ENCODE data around the gene TTLL8.

The TTLL8 gene

DNA sequence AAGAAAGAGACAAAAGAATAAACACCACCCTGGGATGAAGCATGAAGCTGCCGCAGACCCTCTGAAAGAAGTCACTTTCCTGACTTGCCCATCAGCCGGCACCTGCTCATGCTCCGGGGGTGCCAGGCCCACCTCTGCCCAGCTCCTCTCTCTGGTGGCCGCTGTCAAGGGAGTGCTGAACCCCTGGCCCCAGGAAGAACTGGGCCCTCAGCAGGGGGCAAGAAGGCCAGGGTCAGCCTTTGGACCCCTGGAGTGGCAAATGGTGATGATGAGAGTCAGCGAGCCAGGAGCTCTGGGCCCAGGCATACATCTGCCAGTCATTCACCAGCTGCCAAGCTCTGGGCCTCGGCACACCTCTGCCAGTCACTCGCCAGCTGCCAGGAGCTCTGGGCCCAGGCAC lies 17.4 kb downstream of the TTLL8 start:
- no peak for DNase-seq

DNA sequence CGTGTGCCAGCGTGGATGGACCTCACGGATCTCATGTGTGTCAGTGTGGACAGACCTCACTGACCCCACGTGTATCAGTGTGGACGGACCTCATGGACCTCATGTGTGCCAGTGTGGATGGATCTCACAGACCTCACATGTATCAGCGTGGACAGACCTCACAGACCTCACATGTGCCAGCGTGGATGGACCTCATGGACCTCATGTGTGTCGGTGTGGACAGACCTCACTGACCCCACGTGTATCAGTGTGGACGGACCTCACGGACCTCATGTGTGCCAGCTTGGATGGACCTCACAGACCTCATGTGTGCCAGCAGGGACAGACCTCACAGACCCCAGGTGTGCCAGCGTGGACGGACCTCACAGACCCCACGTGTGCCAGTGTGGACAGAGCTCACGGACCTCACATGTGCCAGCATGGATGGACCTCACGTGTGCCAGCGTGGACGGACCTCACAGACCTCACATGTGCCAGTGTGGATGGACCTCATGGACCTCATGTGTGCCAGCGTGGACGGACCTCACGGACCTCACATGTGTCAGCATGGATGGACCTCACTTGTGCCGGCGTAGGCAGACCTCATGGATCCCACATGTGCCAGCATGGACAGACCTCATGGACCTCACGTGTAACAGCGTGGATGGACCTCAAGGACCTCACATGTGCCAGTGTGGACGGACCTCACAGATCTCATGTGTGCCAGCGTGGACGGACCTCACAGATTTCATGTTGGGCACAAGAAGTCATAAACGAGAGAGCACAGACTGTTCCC lies 18.2 kb downstream of the TTLL8 start:
- DNase-seq = no peak

DNA sequence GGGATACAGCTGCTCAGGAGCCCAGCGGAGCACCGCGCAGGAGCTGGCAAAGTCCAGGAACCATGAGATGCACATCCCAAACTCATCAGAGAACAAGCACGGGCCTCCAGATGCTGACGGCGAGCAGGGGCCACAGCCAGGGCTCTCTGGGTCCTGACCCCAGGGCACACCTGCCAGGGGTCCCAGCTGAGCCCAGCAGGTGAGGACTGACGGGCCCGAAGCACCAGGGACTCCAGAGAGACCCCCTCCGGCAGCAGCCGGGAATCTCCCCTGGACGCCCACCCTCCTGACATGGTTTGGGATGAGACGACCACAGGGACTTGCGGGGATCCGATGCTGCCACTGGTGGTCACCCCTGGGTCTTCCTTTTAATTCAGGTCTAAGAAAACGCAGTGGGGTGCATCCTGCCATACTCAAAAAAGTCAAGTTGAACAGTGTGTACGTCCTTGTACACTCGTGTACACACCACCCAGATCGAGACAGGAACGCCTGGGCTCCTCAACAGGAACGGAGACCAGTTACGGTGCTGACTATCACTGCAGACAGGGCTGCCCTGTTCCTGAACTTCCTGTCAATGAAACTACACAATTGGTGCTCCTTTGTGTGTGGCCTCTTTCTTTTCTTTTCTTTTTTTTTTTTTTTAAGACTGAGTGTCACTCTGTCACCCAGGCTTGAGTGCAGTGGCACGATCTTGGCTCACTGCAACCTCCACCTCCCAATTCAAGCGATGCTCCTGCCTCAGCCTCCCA lies 21.9 kb downstream of the TTLL8 start:
- DNase-seq = no peak

DNA sequence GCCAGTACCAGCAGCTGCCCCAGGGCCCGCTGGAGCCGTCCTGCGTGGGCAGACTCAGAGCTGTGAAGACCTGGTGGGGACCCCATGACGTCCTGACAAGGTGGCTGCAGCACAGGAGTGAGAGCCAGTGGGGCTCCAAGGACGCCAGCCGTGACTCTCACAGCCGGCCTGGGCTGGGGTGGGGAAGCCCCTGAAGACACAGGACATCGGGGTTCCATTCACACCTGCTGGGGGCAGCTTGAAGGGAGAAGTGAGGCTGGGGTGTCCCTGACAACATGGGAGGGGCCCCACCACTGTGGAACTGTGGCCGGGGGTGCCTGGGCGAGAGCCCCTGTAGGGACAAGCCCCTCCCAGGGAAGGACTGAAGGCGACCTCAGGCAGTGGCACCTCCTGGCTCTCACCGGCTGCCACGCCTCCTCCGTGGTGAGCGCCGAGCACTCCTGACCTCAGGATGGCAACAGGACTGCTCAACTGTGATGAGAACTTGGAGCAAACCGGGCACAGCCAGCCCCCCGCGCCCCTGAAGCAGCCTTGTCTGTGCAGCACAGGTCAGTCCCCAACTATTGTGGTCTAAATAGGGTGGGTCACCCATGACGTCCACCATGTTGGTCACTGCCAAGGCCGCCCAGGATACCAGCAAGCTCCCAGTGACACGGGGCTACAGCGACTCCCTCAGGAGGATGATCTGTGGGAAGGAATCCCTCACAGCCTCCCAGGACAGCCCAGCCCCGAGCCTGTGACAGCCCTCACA lies 22.8 kb downstream of the TTLL8 start:
- no peak for DNase-seq

DNA sequence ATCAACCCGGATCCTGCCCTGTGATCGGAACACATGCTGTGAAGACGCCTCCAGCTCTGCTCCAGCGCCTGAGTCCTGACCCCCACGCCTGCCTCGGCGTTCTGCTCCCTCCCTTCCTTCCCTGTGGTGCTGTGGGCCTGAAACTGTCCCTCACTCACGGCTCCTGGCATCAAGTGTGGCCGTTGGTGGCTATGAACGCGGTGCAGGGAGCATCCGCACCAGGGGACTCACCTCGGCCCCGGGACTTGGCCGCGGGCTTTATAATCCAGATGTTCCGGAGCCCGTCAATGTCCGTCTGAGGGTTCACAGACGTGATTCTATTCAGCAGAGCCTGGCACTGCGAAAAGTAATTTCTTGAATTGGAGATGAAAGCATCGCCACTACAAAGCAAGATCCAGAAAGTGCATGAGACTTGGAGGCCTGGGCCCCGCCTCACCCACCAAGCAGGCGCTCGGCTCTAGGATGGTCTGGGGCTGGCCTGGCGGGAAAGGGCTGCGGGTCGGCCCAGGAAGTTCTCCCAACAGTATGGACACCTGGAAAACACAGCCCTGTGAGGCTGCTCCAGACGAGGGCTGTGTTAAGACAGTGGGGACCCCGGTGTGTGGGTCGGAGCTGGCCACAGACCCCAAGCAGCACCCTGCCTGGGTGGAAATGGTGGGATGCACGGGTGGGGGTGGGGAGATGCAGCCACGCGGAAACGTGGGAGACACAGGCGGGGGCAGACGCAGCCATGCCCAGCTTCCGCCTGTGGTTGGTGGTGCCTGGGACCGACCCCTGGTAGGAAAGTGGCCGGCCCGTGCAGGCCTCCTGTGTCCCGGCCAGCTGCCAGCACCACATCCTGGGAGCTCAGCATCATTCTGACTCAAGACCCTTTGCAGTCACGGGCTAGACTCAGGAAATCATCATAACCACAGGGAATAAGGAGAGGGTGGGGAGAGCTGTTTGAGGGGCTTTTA lies 23.7 kb downstream of the TTLL8 start:
- no peak for DNase-seq

GRCh38 chr22:50032941-50033601 lies 25.0 kb downstream of the TTLL8 start:
- DNase-seq = no peak

- no peak for DNase-seq
Measured at GRCh38 chr22:50032109-50032871, 25.8 kb downstream of the TTLL8 start.

GRCh38 chr22:50031189-50032091 lies 26.7 kb downstream of the TTLL8 start:
- no peak for DNase-seq

DNA sequence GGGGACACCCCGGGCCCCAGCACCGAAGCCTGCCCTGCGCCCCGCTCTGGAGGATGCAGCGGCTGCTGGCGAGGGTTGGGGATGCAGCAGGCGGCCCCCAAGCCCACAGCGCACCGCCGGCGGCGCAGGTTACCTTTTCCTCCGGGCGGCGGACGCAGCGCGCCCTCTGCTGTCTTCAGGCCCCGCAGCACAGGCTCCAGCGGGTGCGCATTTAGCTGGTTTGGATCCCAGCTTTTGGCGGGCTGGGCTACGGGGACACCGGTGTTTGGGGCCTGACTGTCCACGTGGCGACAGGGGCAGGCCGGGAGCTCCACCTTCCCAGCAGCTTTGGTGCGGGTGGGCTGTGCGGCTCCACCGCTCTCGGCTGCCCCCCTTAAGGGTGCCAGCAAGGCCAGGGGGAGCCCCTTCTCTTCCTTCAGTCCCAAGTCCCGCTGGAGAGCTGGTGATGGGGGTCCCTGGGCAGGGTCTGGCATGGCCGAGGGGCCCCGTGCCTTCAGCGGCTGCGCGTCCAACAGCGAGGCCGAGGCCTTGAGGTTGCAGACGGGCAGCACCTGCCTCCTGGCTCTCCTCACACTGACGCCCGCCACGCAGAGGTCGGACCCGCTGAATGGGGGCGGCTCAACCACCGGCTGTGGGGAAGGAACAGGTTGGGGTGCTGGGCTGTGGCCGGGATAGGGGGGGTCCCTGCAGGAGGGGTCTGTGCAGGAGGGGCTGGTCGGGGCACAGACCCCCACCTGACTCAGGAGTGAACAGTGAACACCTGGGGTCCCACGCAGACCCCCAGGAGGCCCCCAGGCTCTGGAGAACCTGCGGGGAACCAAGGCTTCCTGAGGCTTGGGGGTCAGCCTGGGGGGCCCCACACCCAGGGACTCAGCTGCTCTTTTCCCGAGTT lies 27.6 kb downstream of the TTLL8 start:
- peak; percentile 54 for DNase-seq

DNA sequence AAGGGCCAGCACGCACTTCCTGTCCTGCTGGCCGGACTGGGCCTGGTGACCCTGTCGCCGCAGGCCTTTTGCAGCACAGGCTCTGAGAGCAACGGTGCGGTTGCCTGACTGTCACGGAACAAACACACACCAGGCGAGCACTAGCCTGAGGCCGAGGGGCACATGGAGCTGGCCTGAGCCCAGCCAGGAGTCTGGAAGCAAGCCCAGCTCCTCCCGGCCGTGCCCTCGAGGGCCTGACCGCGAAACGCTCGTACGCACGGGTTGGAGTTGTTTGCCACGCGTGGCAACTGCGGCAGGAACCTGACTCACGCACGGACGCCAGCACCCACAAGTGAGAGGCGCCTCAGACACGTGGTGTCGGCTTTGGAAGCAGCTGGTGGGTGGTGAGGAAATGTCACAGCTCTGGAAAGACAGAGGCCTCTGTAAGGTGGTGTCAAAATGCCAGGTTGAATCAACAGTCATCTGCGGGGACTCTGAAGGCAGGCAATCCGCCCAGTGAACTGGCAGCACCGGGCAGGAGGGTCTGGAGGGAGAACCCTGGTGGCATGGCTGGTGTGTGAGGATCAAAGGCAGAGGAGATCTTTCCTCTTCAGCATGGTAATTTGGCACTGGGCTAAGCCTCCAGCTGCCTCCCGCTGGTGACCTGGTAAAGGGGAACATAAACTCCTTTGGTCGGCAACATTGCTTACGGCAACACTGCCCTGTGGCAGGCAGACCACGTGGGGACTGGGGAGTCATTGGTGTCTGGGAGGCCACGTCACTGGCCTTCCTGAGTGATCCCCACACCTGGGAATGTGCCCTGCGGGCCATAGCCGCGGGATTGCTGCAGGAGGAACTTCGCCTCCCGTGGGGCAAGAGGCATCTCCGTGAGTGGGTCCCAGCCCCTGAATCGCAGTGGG lies 30.2 kb downstream of the TTLL8 start:
- no peak for DNase-seq

GRCh38 chr22:50025993-50026392 lies 32.1 kb downstream of the TTLL8 start:
- no peak for DNase-seq

- no peak for DNase-seq
Measured at GRCh38 chr22:50022171-50022819, 35.8 kb downstream of the TTLL8 start.

GRCh38 chr22:50020606-50021005 lies 37.5 kb downstream of the TTLL8 start:
- DNase-seq = no peak

GRCh38 chr22:50019316-50019715 lies 38.8 kb downstream of the TTLL8 start:
- no peak for DNase-seq

DNA sequence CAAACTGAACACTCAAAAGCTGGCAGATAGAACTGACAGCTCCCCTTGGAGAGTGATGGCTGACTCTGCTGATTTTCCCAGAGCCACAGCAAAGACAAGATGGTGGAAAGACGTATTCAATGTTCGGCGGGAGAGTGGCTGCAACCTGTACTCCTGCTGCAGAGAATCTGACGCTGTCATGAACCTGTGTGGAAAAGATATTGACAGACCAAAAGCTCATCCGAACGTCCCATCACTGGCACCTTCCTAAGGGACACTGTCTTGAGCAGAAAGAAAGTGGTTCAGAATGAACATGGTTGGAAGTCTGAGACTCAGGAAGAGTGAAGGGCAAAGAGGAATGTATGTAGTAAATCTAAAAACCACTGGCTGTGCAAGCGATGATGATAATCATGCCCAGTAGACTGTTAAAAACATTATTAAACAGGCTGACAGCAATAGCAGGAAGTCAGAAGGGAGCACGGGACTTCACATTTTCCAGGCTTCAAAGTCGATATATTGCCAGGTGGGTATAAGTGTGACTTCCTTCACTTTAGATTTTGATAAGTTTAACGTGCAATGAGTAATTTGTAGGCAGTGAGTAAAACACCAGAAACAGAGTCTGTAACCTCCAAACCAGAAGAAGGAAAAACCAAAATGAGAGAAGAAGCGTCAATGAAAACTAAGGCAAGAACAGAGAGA lies 39.4 kb downstream of the TTLL8 start:
- no peak for DNase-seq

DNA sequence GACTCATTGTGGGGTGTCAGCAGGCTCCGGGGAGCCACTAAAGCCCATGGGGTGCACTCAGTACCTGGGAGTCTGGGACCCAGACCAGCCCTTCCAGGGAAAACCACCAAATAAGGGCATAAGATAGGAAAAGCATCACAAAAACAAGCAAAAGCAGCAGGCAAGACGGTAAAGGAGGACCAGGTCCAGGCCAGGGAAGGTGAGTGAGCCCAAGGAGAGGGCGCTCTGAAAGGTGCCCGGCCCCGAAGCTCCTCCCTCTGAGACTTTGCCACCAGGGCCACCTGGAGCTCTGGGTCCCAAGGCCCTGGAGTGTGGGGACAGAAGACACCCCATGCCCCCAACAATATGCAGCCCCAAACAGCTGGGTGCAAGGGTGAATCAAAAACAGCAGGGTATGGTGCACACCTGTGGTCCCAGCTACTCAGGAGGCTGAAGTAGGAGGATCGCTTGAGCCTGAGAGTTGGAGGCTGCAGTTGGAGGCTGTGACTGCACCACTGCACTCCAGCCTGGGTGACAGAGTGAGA lies 40.3 kb downstream of the TTLL8 start:
- no peak for DNase-seq

Measured in fibroblast of skin of abdomen (primary cell).